ENCODE data around the gene ASTN1. TPM values are rescaled to one million over a fixed set of nuclear protein-coding genes. Genes with fewer than 3 reads are reported as not detected.

Gene ASTN1
- total RNA-seq, 2 experiments from 2014 or later, result not detected

GRCh38 chr1:176926330-176927086 is 238.0 kb downstream of the ASTN1 start:
- POLR2A ChIA-PET, result interaction anchor here (0.6 to 0.7 kb wide), 3 partner anchors 706 to 1022 kb away, joined by 3 to 5 read pairs (median 3); no protein-coding TSS in a partner anchor
- Histone ChIP-seq H3K27ac (ENCODE audit: low read depth, low read length, poor library complexity, severe bottlenecking) (no peak overlapping the region), H3K9me3 (ENCODE audit: low read length) (no peaks in the 10 kb centered on the region), H2AFZ (ENCODE audit: low read length) (no peak overlapping the region), H3K79me2 (ENCODE audit: insufficient read depth, low read depth, low read length) (no peaks in the 10 kb centered on the region), H3K4me2 (ENCODE audit: low read length) (no peak overlapping the region), H3K36me3 (ENCODE audit: insufficient read depth, low read length) (no peaks in the 10 kb centered on the region), H3K9me2 (ENCODE audit: insufficient read depth, low read length) (no peaks in the 10 kb centered on the region), H3K4me1 (ENCODE audit: insufficient read depth, low read length, poor library complexity, severe bottlenecking) (no peaks in the 10 kb centered on the region), H3K4me3 (ENCODE audit: low read depth, low read length, poor library complexity, severe bottlenecking) (no peak overlapping the region), H4K20me1 (ENCODE audit: insufficient read depth, low read length) (no peaks in the 10 kb centered on the region)
- no peak for DNase-seq (ENCODE audit: low spot score)
- BruUV-seq (replicated peaks), result no TSS peak
- TF ChIP-seq EZH2phosphoT487 (IDR thresholded peaks at IDR 0.05; ENCODE audit: borderline replicate concordance, low read depth, low read length), result no peak
- no peak for TF ChIP-seq CTCF (conservative IDR thresholded peaks at IDR 0.05; ENCODE audit: low read length)
- intact Hi-C loops (cut with micrococcal nuclease; ENCODE audit: unreplicated experiment), result no loop called here
- CTCF ChIA-PET (ENCODE audit: unreplicated experiment), result interaction anchor here (1.1 kb wide), 1 partner anchor 19 kb away, joined by 4 read pairs; no protein-coding TSS in a partner anchor

GRCh38 chr1:176925223-176925622 is 239.3 kb downstream of the ASTN1 start:
- CTCF ChIA-PET (ENCODE audit: unreplicated experiment), result no interaction called here
- H2AFZ ChIP-seq (ENCODE audit: low read length), result no peak overlapping the region
- H3K9me2 ChIP-seq (ENCODE audit: insufficient read depth, low read length), result no peaks in the 10 kb centered on the region
- no peaks in the 10 kb centered on the region for H3K4me1 ChIP-seq (ENCODE audit: insufficient read depth, low read length, poor library complexity, severe bottlenecking)
- no peak overlapping the region for H3K4me2 ChIP-seq (ENCODE audit: low read length)
- no peaks in the 10 kb centered on the region for H3K9me3 ChIP-seq (ENCODE audit: low read length)
- no peak overlapping the region for H3K4me3 ChIP-seq (ENCODE audit: low read depth, low read length, poor library complexity, severe bottlenecking)
- intact Hi-C loops (cut with micrococcal nuclease; ENCODE audit: unreplicated experiment), result no loop called here
- POLR2A ChIA-PET, result no interaction called here
- H3K36me3 ChIP-seq (ENCODE audit: insufficient read depth, low read length), result no peaks in the 10 kb centered on the region
- H3K79me2 ChIP-seq (ENCODE audit: insufficient read depth, low read depth, low read length), result no peaks in the 10 kb centered on the region
- no TSS peak for BruUV-seq (replicated peaks)
- no peak overlapping the region for H3K27ac ChIP-seq (ENCODE audit: low read depth, low read length, poor library complexity, severe bottlenecking)
- H4K20me1 ChIP-seq (ENCODE audit: insufficient read depth, low read length), result no peaks in the 10 kb centered on the region
- TF ChIP-seq EZH2phosphoT487 (IDR thresholded peaks at IDR 0.05; ENCODE audit: borderline replicate concordance, low read depth, low read length), result no peak
- no peak for TF ChIP-seq CTCF (conservative IDR thresholded peaks at IDR 0.05; ENCODE audit: low read length)
- DNase-seq (ENCODE audit: low spot score), result no peak

GRCh38 chr1:176923283-176923682 is 241.2 kb downstream of the ASTN1 start:
- intact Hi-C loops (cut with micrococcal nuclease; ENCODE audit: unreplicated experiment), result no loop called here
- Histone ChIP-seq H4K20me1 (ENCODE audit: insufficient read depth, low read length) (no peaks in the 10 kb centered on the region), H3K36me3 (ENCODE audit: insufficient read depth, low read length) (no peaks in the 10 kb centered on the region), H3K9me2 (ENCODE audit: insufficient read depth, low read length) (no peaks in the 10 kb centered on the region), H3K4me2 (ENCODE audit: low read length) (no peak overlapping the region), H3K4me1 (ENCODE audit: insufficient read depth, low read length, poor library complexity, severe bottlenecking) (no peaks in the 10 kb centered on the region), H2AFZ (ENCODE audit: low read length) (no peak overlapping the region), H3K27ac (ENCODE audit: low read depth, low read length, poor library complexity, severe bottlenecking) (no peak overlapping the region), H3K79me2 (ENCODE audit: insufficient read depth, low read depth, low read length) (no peaks in the 10 kb centered on the region), H3K4me3 (ENCODE audit: low read depth, low read length, poor library complexity, severe bottlenecking) (no peak overlapping the region), H3K9me3 (ENCODE audit: low read length) (no peaks in the 10 kb centered on the region)
- no peak for DNase-seq (ENCODE audit: low spot score)
- TF ChIP-seq CTCF (conservative IDR thresholded peaks at IDR 0.05; ENCODE audit: low read length) (no peak), EZH2phosphoT487 (IDR thresholded peaks at IDR 0.05; ENCODE audit: borderline replicate concordance, low read depth, low read length) (no peak)
- POLR2A ChIA-PET, result no interaction called here
- CTCF ChIA-PET (ENCODE audit: unreplicated experiment), result no interaction called here
- no TSS peak for BruUV-seq (replicated peaks)

Data from OCI-LY7 (cell line).